ENCODE results near the gene NTM. TPM values are rescaled to one million over a fixed set of nuclear protein-coding genes. Genes with fewer than 3 reads are reported as not detected.

The NTM gene
- total and polyA plus RNA-seq, 2 of the 8 experiments (the other 6 are each of a cell fraction or from before 2014, with no cell fraction given), result 13.4 to 20.0 TPM

DNA sequence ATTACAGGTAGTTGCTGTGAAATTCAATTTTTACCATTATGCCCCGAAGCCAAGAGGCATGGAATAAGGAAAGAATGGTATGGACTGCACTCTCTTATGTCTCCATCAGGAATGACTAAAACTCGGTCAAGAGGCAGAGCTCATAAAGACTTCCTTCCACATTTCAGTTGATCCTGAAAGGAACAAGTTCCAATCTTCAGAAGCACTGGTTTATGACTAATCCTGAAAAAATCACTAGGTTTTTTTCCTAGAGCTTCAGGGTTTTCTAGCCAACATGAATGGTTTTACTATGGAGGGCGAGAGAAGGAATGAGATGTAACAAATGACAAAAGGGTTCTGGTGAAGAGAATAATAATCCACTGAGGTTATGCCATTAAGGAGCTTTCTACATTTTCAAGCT lies 832.2 kb downstream of the NTM start:
- DNase-seq (ENCODE audit: low read depth in 1 of 2, low spot score in 2 of 2) (no peak), FAIRE-seq (no peak)
- Histone ChIP-seq H2BK12ac (ENCODE audit: low read depth, low read length) (no peak overlapping the region), H3K9ac (replicated peaks in 1 of 4; ENCODE audit: extremely low read depth in 1 of 4, low read depth in 3 of 4, low read length in 3 of 4) (no peak overlapping the region), H3K4me2 (ENCODE audit: insufficient read depth in 1 of 2, low read depth in 2 of 2, low read length in 2 of 2) (no peak overlapping the region), H4K5ac (ENCODE audit: insufficient read length, low read depth, low read length) (no peak overlapping the region), H2BK120ac (replicated peaks; ENCODE audit: low read depth, low read length) (no peak overlapping the region), H3K23me2 (ENCODE audit: low read depth, low read length) (no peaks in the 10 kb centered on the region), H3K36me3 (ENCODE audit: control insufficient read depth in 2 of 4, insufficient read depth in 4 of 4, low read length in 3 of 4) (no peaks in the 10 kb centered on the region), H3K79me1 (ENCODE audit: low read depth, low read length) (no peaks in the 10 kb centered on the region; the same call in 1 of the 2 replicates), H2BK20ac (ENCODE audit: low read length) (no peak overlapping the region), H3K27me3 (replicated peaks in 1 of 4; ENCODE audit: control insufficient read depth in 3 of 4, extremely low read depth in 1 of 4, insufficient read depth in 3 of 4, low read length in 3 of 4) (no peaks in the 10 kb centered on the region), H3K23ac (ENCODE audit: insufficient read length) (no peak overlapping the region), H3K4ac (replicated peaks; ENCODE audit: insufficient read length, low read depth, low read length) (no peak overlapping the region), H2BK5ac (ENCODE audit: low read depth, low read length) (no peak overlapping the region), H2AFZ (ENCODE audit: low read length) (no peak overlapping the region), H3K9me3 (ENCODE audit: insufficient read depth in 2 of 2, low read depth in 1 of 2, low read length in 1 of 2) (peaks cover 10 to 13% of the 10 kb centered on the region in 2 experiments; a peak in 3 of 4 replicates), H3K79me2 (ENCODE audit: control insufficient read depth in 1 of 2, insufficient read depth in 2 of 2, low read length in 2 of 2) (no peaks in the 10 kb centered on the region), H3K14ac (ENCODE audit: insufficient read length) (no peak overlapping the region), H3K56ac (replicated peaks; ENCODE audit: insufficient read length, low read depth, low read length) (no peak overlapping the region), H3K27ac (ENCODE audit: low read depth, low read length) (no peak overlapping the region), H4K91ac (replicated peaks; ENCODE audit: insufficient read length, low read length) (no peak overlapping the region), H2AK5ac (ENCODE audit: low read depth, low read length) (no peak overlapping the region), H3K4me1 (replicated peaks in 1 of 4; ENCODE audit: control insufficient read depth in 3 of 4, insufficient read depth in 4 of 4, low read length in 3 of 4) (no peaks in the 10 kb centered on the region), H3K18ac (ENCODE audit: extremely low read depth, low read length) (no peak overlapping the region), H4K20me1 (replicated peaks in 1 of 2; ENCODE audit: control insufficient read depth in 1 of 2, insufficient read depth in 2 of 2, low read length in 2 of 2) (no peaks in the 10 kb centered on the region), H4K8ac (ENCODE audit: extremely low read depth, insufficient read depth, low read length) (no peak overlapping the region), H3K4me3 (ENCODE audit: extremely low read depth in 1 of 4, insufficient read depth in 2 of 4, low read depth in 3 of 4, low read length in 4 of 4) (no peak overlapping the region), H2BK15ac (ENCODE audit: low read length) (no peak overlapping the region)
- ChIA-PET POLR2A (ENCODE audit: partially characterized antibody) (no interaction called here), CTCF (ENCODE audit: partially characterized antibody) (interaction anchor here (1.1 to 1.7 kb wide), 2 partner anchors 16 to 18 kb away, joined by 3 to 5 read pairs; no protein-coding TSS in a partner anchor)
- no peak for TF ChIP-seq SP4 (IDR thresholded peaks at IDR 0.05; ENCODE audit: low read length)
- WGBS, 2 experiments (ENCODE audit: extremely low coverage in 1 of 2, insufficient coverage in 1 of 2, insufficient read length in 1 of 2, insufficient replicate concordance in 2 of 2, low coverage in 1 of 2, low lambda C conversion rate in 2 of 2, missing lambda C conversion rate in 1 of 2), result 85% methylated on average over 3 of the region's 3 CpGs; no CpG with 5 or more reads in 1 of the 2 experiments
